Heart right ventricle (tissue), 16 donors: ENCODE measurements around the gene GLMN. TPM values are rescaled to one million over a fixed set of nuclear protein-coding genes. Genes with fewer than 3 reads are reported as not detected.
A peak's percentile ranks its signal among the peaks of the same experiment; 100 is the strongest.

ENCODE experiments used
- ATAC-seq, 8 donors: fragments of 200-7000 bp; cut with Tn5 transposase; one replicate each; pipeline ENCODE4 v1.9.1; 2020; ENCODE audit warnings: mild to moderate bottlenecking in 8 of 8, moderate library complexity in 8 of 8, moderate number of reproducible peaks in 1 of 8
- DNase-seq, 2 donors: peaks; one replicate each; pipeline ENCODE4 v3.0.0-alpha.2; 2020
- H3K27ac ChIP-seq, 10 donors: fragments of 200-600 bp; sonication (generic) in 2 of 10; one replicate each; pipeline versions ENCODE4 v1.5.0 to v1.8.0; 2020 to 2022; ENCODE audit warnings: mild to moderate bottlenecking in 3 of 10
- H3K27me3 ChIP-seq, 7 donors: fragments of 200-600 bp; one replicate each; pipeline ENCODE4 v1.8.0; 2021 to 2022; ENCODE audit warnings: mild to moderate bottlenecking in 2 of 7
- H3K36me3 ChIP-seq, 9 donors: fragments of 200-600 bp; sonication (generic) in 1 of 9; one replicate each; pipeline versions ENCODE4 v1.5.0 to v1.8.0; 2020 to 2022; ENCODE audit warnings: mild to moderate bottlenecking in 2 of 9
- H3K4me1 ChIP-seq, 9 donors: fragments of 200-600 bp; sonication (generic) in 1 of 9; one replicate each; pipeline versions ENCODE4 v1.5.0 to v1.8.0; 2020 to 2022; ENCODE audit warnings: mild to moderate bottlenecking in 4 of 9
- H3K4me3 ChIP-seq, 10 donors: fragments of 200-600 bp; sonication (generic) in 2 of 10; one replicate each; pipeline versions ENCODE4 v1.5.0 to v1.8.0; 2020 to 2022; ENCODE audit warnings: mild to moderate bottlenecking in 7 of 10, moderate library complexity in 2 of 10
- H3K9me3 ChIP-seq, 11 donors: fragments of 200-600 bp in 10 of 11; sonication (generic) in 2 of 11; one replicate each; pipeline versions ENCODE4 v1.5.0 to v1.8.0; 2013 to 2022; ENCODE audit warnings: mild to moderate bottlenecking in 2 of 11, control low read depth in 1 of 11, moderate library complexity in 1 of 11
- WGBS, 2 donors: extraction: QIAGEN DNeasy Blood & Tissue Kit; methylation state at CpG; one replicate each; pipeline ENCODE4 v1.1.7; 2013; ENCODE audit warnings: inconsistent platforms in 1 of 2; 5-methylcytosine and 5-hydroxymethylcytosine counted together
- intact Hi-C, 10 donors: fragments of 100-400 bp; cut with DNase I; formaldehyde crosslinking; loops; one replicate each; pipeline versions ENCODE4 v1.11.1 to v1.14.2; 2022
- polyA plus RNA-seq, 2 donors: library from polyadenylated mRNA; stranded (reverse); fragments of 200-250 nt; gene quantifications; one replicate each; pipeline ENCODE4 v1.2.3, GENCODE V29; 2013
- total RNA-seq, 10 donors: library from RNA; stranded (reverse); fragmentation: NEBNext Ultra II Directional in 3 of 10; extraction: Animal tissue kit (Norgen Biotek cat#: 25700) in 3 of 10; gene quantifications; one replicate each; pipeline versions ENCODE4 v1.2.1 to v1.2.4, GENCODE V29; 2021 to 2023
- TF ChIP-seq, protein P1 (sequence below), 9 donors: fragments of 200-600 bp; sonication (generic) in 2 of 9; IDR thresholded peaks; one replicate each; pipeline versions ENCODE4 v1.5.0 to v1.8.0; 2021 to 2022; ENCODE audit warnings: antibody characterized with exemption in 9 of 9, mild to moderate bottlenecking in 5 of 9, moderate library complexity in 1 of 9
- donor health status: Arrhythmogenic right ventricular cardiomyopathy.
- donor health status: ischemic (EF 13 %, LVEDD 7.1; RV severe dilation, severe dysfunction).
- donor health status: healthy with polysubstance abuse.
- donor health status: DM: no; HTN: yes; CAD: no.
- donor health status: DM: no; HTN: no; CAD: no.
- donor health status: ischemic (EF 25% LVEDD 6.9; RV normal size, moderate dysfunction).
- donor health status: ischemic (EF 25% LVEDD 5.7; RV mildly dilated, moderate dysfunction).
- donor health status: healthy.
- donor health status: DM: yes; HTN: yes; CAD: no.
- donor health status: Ischemic cardiomyopathy.
- donor health status: ischemic (EF 35%, LVEDD 5.7; RV mildly dilated, moderate dysfunction).
- donor health status: nonischemic (EF 11% LVEDD 7.7; RV severe dilation, severe dysfunction).
- donor health status: DM: yes; HTN: yes; CAD: no.
- donor health status: PGD.
- donor health status: ischemic (EF 29% LVEDD 5.4; RV normal size, mild dysfunction).
- donor health status: nonischemic (EF 23%, LVEDD 6.1; RV moderate dilation, normal function).

Gene GLMN
- total and polyA plus RNA-seq, 12 donors, result 4.4 to 33.0 (median 6.0) TPM

DNA sequence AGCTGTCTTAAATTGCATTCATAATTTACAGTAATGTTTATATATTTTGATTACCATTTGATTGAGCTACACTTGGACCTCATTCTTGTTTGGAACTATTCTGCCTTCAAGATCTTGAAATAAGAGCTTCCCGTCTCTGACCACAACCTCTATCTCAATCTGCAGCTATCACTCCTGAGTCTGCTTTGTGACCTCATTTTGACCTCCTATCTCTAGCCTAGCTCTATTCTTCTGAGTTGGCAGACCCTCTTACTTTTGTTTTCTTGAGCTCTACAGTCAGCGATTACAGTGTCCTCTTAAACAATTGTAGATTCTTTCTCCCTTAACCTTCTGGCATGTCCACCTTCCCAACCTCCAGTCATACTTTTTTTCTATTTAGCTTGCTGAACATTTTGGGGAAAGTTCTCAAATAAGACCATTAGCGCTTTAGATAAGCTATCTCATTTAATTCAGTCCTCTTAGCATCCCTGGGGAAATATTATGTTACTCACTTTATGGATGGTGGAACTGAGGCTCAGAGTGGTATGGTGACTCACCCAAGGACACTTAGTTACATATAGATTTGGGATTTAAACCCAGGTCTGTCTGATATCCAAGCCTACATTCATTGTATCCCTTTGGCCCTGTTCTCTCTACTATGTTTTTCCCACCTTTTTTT lies 19.2 kb upstream of the GLMN start:
- Histone ChIP-seq H3K27me3 (no peaks in the 10 kb centered on the region), H3K36me3 (peaks cover 0 to 63% (median 12%) of the 10 kb centered on the region in 9 donors), H3K4me3 (no peak overlapping the region), H3K4me1 (peaks cover 0 to 14% (median 0%) of the 10 kb centered on the region in 9 donors), H3K27ac (no peak overlapping the region), H3K9me3 (no peaks in the 10 kb centered on the region)
- intact Hi-C loops, result loop anchor here in 2 of 10 donors (10.0 kb wide), 2 partner anchors 287 to 307 kb away; no protein-coding TSS in a partner anchor
- peak in 5 of 8 donors; percentile 35 to 74 (median 66) for ATAC-seq
- TF ChIP-seq, protein P1, sequence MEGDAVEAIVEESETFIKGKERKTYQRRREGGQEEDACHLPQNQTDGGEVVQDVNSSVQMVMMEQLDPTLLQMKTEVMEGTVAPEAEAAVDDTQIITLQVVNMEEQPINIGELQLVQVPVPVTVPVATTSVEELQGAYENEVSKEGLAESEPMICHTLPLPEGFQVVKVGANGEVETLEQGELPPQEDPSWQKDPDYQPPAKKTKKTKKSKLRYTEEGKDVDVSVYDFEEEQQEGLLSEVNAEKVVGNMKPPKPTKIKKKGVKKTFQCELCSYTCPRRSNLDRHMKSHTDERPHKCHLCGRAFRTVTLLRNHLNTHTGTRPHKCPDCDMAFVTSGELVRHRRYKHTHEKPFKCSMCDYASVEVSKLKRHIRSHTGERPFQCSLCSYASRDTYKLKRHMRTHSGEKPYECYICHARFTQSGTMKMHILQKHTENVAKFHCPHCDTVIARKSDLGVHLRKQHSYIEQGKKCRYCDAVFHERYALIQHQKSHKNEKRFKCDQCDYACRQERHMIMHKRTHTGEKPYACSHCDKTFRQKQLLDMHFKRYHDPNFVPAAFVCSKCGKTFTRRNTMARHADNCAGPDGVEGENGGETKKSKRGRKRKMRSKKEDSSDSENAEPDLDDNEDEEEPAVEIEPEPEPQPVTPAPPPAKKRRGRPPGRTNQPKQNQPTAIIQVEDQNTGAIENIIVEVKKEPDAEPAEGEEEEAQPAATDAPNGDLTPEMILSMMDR (IDR thresholded peaks at IDR 0.05), result no peak
- WGBS, 2 donors, result 51 to 59% methylated on average over 3 of the region's 3 CpGs
- no peak for DNase-seq

- H3K36me3 ChIP-seq, result peaks cover 0 to 66% (median 10%) of the 10 kb centered on the region in 9 donors
These were observed 17.2 kb upstream of the GLMN start for GRCh38 chr1:92315766-92316599.

DNA sequence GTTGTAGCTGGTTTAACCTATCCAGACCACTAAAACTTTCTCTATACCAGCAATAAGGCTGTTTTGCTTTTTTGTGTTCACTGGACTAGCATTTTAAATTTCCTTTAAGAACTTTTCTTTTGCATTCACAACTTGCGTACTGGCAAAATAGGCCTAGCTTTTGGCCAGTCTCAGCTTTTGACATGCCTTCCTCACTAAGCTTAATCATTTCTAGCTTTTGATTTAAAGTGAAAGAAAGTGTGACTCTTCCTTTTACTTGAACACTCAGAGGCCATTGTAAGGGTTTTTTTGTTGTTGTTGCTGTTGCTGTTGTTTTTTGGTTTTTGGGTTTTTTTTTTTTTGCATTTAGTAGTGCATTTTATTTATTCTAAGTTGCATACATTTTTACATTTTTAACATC lies 15.2 kb upstream of the GLMN start:
- DNase-seq (no peak), ATAC-seq (no peak)
- Histone ChIP-seq H3K27me3 (no peaks in the 10 kb centered on the region), H3K27ac (no peak overlapping the region), H3K4me1 (peaks cover 0 to 14% (median 0%) of the 10 kb centered on the region in 9 donors), H3K9me3 (no peaks in the 10 kb centered on the region), H3K36me3 (peaks cover 0 to 59% (median 0%) of the 10 kb centered on the region in 9 donors), H3K4me3 (no peak overlapping the region)
- TF ChIP-seq, protein P1 (IDR thresholded peaks at IDR 0.05), result no peak
- intact Hi-C loops, result loop anchor here in 4 of 10 donors (5.0 to 10.0 kb wide), 3 partner anchors 291 to 311 kb away; no protein-coding TSS in a partner anchor
- WGBS, 2 donors, result 100% methylated on average over 1 of the region's 1 CpG

More at GRCh38 chr1:92315766-92316599, 17.2 kb upstream of the GLMN start:
- Histone ChIP-seq H3K4me3 (no peak overlapping the region), H3K27ac (peak overlapping the region in 1 of 10 donors; percentile 6), H3K4me1 (peaks cover 0 to 14% (median 0%) of the 10 kb centered on the region in 9 donors), H3K9me3 (no peaks in the 10 kb centered on the region), H3K27me3 (no peaks in the 10 kb centered on the region)
- intact Hi-C loops, result loop anchor here in 2 of 10 donors (10.0 kb wide), 2 partner anchors 289 to 309 kb away; no protein-coding TSS in a partner anchor
- WGBS, 2 donors, result 81 to 84% methylated on average over 6 of the region's 6 CpGs
- DNase-seq (no peak), ATAC-seq (no peak)
- TF ChIP-seq, protein P1 (IDR thresholded peaks at IDR 0.05), result no peak

DNA sequence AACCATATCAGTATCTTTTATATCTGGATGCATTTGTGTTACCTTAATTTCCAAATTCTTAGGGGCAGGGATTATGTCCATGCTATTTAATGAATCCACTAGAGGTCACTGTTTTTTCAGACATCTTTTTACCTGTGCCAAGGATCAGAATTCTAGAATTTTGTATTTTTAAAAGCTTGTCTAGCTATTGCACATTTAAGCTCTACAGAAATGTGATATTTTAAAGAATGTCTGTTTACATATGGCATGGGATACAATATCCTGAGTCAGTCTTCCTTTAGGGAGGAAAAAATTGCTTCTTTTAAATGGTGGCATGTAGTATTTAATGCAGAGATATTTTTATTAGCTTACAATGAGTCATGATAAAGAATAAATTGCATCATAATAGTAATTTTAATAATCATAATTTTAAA lies 11.4 kb upstream of the GLMN start:
- ATAC-seq, result peak in 1 of 8 donors; percentile 28
- no peaks in the 10 kb centered on the region for H3K27me3 ChIP-seq
- H3K27ac ChIP-seq, result no peak overlapping the region
- no peaks in the 10 kb centered on the region for H3K9me3 ChIP-seq
- peaks cover 0 to 81% (median 15%) of the 10 kb centered on the region in 9 donors for H3K36me3 ChIP-seq
- no peaks in the 10 kb centered on the region for H3K4me1 ChIP-seq
- intact Hi-C loops, result loop anchor here in 5 of 10 donors (2.0 to 10.0 kb wide), 4 partner anchors 295 to 315 kb away; no protein-coding TSS in a partner anchor
- TF ChIP-seq, protein P1 (IDR thresholded peaks at IDR 0.05), result peak; percentile 30 to 77 (median 66)
- H3K4me3 ChIP-seq, result no peak overlapping the region
- no peak for DNase-seq
